ENCODE data around the gene PDRG1. TPM values are rescaled to one million over a fixed set of nuclear protein-coding genes. Genes with fewer than 3 reads are reported as not detected.

The PDRG1 gene
- total and polyA plus RNA-seq, 2 donors (not counting 1 experiment from before 2014, with no cell fraction given), result 12.7 to 18.6 TPM

DNA sequence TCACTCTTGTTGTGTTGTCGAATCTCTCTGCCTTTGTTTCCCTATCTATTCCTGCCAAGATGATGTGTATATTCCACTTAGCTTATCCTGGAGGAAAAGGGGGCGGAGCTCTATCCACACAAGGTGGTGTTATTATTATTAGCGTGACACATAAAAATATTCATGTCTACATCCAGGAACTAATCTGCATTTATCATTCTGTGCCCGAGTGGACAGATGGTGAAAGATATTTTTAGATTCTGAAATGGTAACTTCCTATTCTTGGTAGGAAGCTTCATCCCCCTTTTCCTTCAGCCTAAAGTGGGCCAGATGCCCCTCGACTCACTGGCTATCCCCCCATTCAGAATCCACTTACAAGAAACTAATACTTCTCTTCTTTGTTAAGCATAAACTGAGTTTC, 18.1 kb upstream of the PDRG1 start:
- Histone ChIP-seq H2AFZ (ENCODE audit: insufficient read depth, low read depth, low read length, poor library complexity, severe bottlenecking) (no peak overlapping the region), H3K4me3 (ENCODE audit: control extremely low read depth in 1 of 5, extremely low read depth in 1 of 5, insufficient read depth in 1 of 5, low read depth in 2 of 5, low read length in 4 of 5) (no peak overlapping the region), H3K4me2 (replicated peaks; ENCODE audit: low read depth, low read length, poor library complexity, severe bottlenecking) (no peak overlapping the region), H3K4me1 (ENCODE audit: control insufficient read depth in 2 of 2, insufficient read depth in 2 of 2, low read length in 2 of 2) (peaks cover 6 to 11% of the 10 kb centered on the region in 2 donors), H3K27me3 (replicated peaks in 1 of 4; ENCODE audit: control extremely low read depth in 1 of 4, control insufficient read depth in 3 of 4, insufficient read depth in 4 of 4, low read length in 3 of 4) (peaks cover 0 to 52% (median 18%) of the 10 kb centered on the region in 4 experiments), H4K20me1 (ENCODE audit: control insufficient read depth, insufficient read depth, low read length, poor library complexity, severe bottlenecking) (no peaks in the 10 kb centered on the region), H3K79me2 (ENCODE audit: control insufficient read depth, insufficient read depth, low read length) (no peaks in the 10 kb centered on the region), H3K9ac (ENCODE audit: low read length) (no peak overlapping the region), H3K36me3 (replicated peaks in 1 of 2; ENCODE audit: control extremely low read depth in 1 of 2, control insufficient read depth in 1 of 2, extremely low read depth in 1 of 2, insufficient read depth in 2 of 2, low read length in 1 of 2) (no peaks in the 10 kb centered on the region), H3K27ac (ENCODE audit: low read length in 2 of 2) (no peak overlapping the region), H3K9me3 (ENCODE audit: control extremely low read depth in 1 of 3, control insufficient read depth in 2 of 3, insufficient read depth in 1 of 3, low read length in 2 of 3) (peaks cover 0 to 6% (median 0%) of the 10 kb centered on the region in 3 donors)
- Mint-ChIP-seq H3K27ac (no peak overlapping the region), H3K9me3 (ENCODE audit: insufficient read depth) (no peaks in the 10 kb centered on the region), H3K4me3 (peak overlapping the region; percentile 41), H3K4me1 (peaks cover 11% of the 10 kb centered on the region), H3K27me3 (peaks cover 65% of the 10 kb centered on the region)
- no peak for ATAC-seq (ENCODE audit: low read depth)
- POLR2A ChIA-PET, result no interaction called here
- intact Hi-C loops (cut with micrococcal nuclease), result loop anchor here (5.0 kb wide), 1 partner anchor 122 kb away; no protein-coding TSS in a partner anchor
- no peak for DNase-seq
- TF ChIP-seq, protein P1, sequence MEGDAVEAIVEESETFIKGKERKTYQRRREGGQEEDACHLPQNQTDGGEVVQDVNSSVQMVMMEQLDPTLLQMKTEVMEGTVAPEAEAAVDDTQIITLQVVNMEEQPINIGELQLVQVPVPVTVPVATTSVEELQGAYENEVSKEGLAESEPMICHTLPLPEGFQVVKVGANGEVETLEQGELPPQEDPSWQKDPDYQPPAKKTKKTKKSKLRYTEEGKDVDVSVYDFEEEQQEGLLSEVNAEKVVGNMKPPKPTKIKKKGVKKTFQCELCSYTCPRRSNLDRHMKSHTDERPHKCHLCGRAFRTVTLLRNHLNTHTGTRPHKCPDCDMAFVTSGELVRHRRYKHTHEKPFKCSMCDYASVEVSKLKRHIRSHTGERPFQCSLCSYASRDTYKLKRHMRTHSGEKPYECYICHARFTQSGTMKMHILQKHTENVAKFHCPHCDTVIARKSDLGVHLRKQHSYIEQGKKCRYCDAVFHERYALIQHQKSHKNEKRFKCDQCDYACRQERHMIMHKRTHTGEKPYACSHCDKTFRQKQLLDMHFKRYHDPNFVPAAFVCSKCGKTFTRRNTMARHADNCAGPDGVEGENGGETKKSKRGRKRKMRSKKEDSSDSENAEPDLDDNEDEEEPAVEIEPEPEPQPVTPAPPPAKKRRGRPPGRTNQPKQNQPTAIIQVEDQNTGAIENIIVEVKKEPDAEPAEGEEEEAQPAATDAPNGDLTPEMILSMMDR (IDR thresholded peaks at IDR 0.05), result no peak
- TF ChIP-seq EZH2 (IDR thresholded peaks at IDR 0.05; ENCODE audit: borderline replicate concordance, insufficient read depth, low read depth, low read length, poor library complexity, severe bottlenecking), result no peak
- CTCF ChIA-PET, result interaction anchor here (0.6 to 3.6 kb wide), 4 partner anchors 17 to 65 kb away, joined by 3 to 16 read pairs (median 4); partner anchors contain the start of gene PDRG1
- WGBS (ENCODE audit: insufficient coverage), result no CpG with 5 or more reads among the region's 5 CpGs

DNA sequence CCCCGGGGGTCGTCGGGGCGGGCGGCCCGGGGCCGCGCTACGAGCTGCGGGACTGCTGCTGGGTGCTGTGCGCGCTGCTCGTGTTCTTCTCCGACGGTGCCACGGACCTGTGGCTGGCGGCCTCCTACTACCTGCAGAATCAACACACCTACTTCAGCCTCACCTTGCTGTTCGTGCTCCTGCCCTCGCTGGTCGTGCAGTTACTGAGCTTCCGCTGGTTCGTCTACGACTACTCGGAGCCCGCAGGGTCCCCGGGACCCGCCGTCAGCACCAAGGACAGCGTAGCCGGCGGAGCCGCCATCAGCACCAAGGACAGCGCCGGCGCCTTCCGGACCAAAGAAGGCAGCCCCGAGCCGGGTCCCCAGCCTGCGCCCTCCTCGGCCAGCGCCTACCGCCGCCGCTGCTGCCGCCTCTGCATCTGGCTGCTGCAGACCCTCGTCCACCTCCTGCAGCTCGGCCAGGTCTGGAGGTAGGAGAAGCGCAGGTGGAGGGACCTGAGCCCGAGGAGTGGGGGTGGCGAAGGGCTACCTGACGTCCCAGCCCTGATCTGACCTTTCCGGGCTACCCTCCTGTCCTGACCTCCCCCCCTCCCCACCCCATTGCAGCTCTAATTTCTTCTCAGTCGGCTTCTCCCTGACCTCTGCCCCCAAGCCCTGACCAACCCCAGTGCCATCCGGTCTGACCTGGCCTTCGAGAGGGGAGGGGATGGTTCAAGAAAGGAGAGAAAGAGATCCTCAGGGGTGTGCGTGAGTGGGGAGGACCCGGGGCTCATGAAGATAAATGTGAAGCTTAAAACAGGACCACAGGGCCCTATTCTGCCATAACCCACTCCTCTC, 16.7 kb upstream of the PDRG1 start:
- WGBS (ENCODE audit: insufficient coverage), result 1% methylated on average over 46 of the region's 57 CpGs
- Histone ChIP-seq H3K9me3 (ENCODE audit: control extremely low read depth in 1 of 3, control insufficient read depth in 2 of 3, insufficient read depth in 1 of 3, low read length in 2 of 3) (peaks cover 0 to 6% (median 0%) of the 10 kb centered on the region in 3 donors), H3K27ac (ENCODE audit: low read length in 2 of 2) (no peak overlapping the region), H3K9ac (ENCODE audit: low read length) (peak overlapping the region; percentile 53), H4K20me1 (ENCODE audit: control insufficient read depth, insufficient read depth, low read length, poor library complexity, severe bottlenecking) (no peaks in the 10 kb centered on the region), H3K36me3 (replicated peaks in 1 of 2; ENCODE audit: control extremely low read depth in 1 of 2, control insufficient read depth in 1 of 2, extremely low read depth in 1 of 2, insufficient read depth in 2 of 2, low read length in 1 of 2) (no peaks in the 10 kb centered on the region), H3K27me3 (replicated peaks in 1 of 4; ENCODE audit: control extremely low read depth in 1 of 4, control insufficient read depth in 3 of 4, insufficient read depth in 4 of 4, low read length in 3 of 4) (peaks cover 0 to 48% (median 18%) of the 10 kb centered on the region in 4 experiments), H3K4me2 (replicated peaks; ENCODE audit: low read depth, low read length, poor library complexity, severe bottlenecking) (peak overlapping the region; percentile 78), H3K4me3 (ENCODE audit: control extremely low read depth in 1 of 5, extremely low read depth in 1 of 5, insufficient read depth in 1 of 5, low read depth in 2 of 5, low read length in 4 of 5) (peak overlapping the region in 4 of 5 experiments; percentile 13 to 42 (median 28)), H3K79me2 (ENCODE audit: control insufficient read depth, insufficient read depth, low read length) (no peaks in the 10 kb centered on the region), H3K4me1 (ENCODE audit: control insufficient read depth in 2 of 2, insufficient read depth in 2 of 2, low read length in 2 of 2) (peaks cover 6 to 11% of the 10 kb centered on the region in 2 donors), H2AFZ (ENCODE audit: insufficient read depth, low read depth, low read length, poor library complexity, severe bottlenecking) (no peak overlapping the region)
- H3K4me3 Mint-ChIP-seq, result peak overlapping the region; percentile 90
- no peak overlapping the region for H3K27ac Mint-ChIP-seq
- H3K4me1 Mint-ChIP-seq, result peaks cover 11% of the 10 kb centered on the region
- TF ChIP-seq, protein P1 (IDR thresholded peaks at IDR 0.05), result no peak
- no peak for TF ChIP-seq EZH2 (IDR thresholded peaks at IDR 0.05; ENCODE audit: borderline replicate concordance, insufficient read depth, low read depth, low read length, poor library complexity, severe bottlenecking)
- POLR2A ChIA-PET, result no interaction called here
- H3K27me3 Mint-ChIP-seq, result peaks cover 63% of the 10 kb centered on the region
- ATAC-seq (ENCODE audit: low read depth), result peak; percentile 92
- intact Hi-C loops (cut with micrococcal nuclease), result loop anchor here (1.0 to 5.0 kb wide), 2 partner anchors 16 to 124 kb away; partner anchors contain the start of gene PDRG1
- CTCF ChIA-PET, result interaction anchor here (0.7 to 3.6 kb wide), 2 partner anchors 16 to 36 kb away, joined by 4 to 16 read pairs; partner anchors contain the start of gene PDRG1
- DNase-seq, result peak; percentile 88
- no peaks in the 10 kb centered on the region for H3K9me3 Mint-ChIP-seq (ENCODE audit: insufficient read depth)
